Islet precursor cell (in vitro differentiated cells): ENCODE results near the gene NAV2.

Source experiments
- DNase-seq: peaks from one replicate; pipeline ENCODE4 v3.0.0-alpha.2; 2018

NAV2 gene

DNA sequence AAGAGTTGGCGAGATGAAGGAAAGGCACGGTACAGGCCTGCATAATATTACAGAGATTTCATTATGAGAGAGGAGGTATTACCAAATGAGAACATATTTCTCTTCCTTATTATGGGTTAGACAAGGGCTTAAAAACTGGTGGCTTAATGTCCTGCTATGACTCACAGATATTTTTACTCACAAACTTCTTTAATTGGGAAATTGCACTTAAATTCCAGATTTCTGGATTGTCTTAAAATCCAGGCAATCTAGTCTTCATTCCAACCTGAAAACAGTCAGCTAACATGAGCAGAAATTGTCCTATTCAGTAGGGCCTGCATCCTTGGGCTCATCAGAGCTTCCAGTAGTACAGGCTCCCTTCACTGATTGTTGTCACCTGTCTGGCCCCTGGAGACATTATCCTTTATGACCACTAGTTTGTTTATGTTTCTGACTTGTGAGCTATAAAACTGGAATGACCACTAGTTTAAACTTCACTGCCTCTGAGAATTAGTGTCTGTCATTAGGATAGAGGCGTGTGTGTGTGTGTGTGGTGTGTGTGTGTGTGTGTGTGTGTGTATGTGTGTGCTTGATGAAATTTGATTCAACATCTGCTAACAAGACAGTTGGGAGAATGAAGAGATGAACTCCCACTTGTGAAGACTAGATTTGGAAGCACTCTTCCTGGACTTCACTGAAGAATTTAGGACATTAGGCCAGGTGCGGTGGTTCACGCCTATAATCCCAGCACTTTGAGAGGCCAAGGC is 422.5 kb downstream of the NAV2 start:
- peak; percentile 43 for DNase-seq

DNA sequence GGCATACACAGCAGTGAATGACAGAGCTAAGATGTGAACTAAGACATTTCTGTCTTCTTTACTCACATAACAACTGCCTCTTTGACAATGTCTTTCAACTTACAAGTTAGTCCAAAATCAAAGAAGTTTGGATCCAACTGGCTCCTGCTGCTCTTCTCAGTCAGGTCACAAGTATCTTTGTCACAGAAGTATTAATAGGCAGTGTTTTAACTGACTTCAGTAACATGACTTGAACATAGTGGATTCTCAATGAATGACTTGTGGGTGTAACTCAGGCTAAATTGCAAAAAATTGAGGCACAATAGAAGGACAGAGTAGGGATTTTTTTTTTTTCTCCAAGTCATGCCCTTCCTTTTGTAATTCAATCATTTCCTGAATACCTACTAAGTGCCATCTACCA is 425.0 kb downstream of the NAV2 start:
- no peak for DNase-seq

DNA sequence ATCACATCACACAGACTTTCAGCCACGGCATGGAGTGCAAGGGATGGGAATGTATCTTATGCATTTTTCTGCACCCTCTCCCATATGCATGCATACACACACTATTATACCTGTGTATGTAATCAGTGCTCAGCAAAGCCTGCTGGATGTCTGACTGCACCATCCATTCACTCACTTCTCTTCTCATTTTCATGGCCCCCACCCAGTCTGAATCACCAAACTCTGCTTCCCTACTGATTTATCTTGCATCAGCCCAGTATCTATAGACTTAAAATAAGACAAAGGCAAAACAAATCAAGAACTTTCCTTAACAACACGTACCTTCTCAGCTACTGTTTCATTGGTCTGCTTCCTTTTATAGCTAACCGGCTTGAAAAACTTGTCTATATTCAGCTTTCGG is 426.1 kb downstream of the NAV2 start:
- DNase-seq: peak; percentile 29

DNA sequence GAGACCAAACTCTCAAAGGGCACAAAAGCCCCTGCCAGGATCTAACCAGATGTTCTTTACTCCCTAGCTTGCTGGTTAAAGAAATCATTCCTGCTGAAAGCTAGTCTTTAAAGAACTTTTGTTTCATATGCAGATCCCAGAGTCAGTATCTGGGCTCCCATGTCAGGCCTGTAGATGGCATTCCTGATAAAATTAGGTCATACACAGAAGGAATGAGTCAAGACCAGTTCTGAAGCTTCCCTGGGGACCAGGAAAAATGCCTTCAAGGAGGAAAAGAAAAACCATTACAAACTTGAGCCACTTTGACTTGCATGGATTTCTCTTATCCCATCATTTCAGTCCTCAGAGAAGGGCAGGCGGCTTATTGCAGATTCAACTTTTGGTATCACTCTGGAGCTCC is 441.7 kb downstream of the NAV2 start:
- peak; percentile 72 for DNase-seq

DNA sequence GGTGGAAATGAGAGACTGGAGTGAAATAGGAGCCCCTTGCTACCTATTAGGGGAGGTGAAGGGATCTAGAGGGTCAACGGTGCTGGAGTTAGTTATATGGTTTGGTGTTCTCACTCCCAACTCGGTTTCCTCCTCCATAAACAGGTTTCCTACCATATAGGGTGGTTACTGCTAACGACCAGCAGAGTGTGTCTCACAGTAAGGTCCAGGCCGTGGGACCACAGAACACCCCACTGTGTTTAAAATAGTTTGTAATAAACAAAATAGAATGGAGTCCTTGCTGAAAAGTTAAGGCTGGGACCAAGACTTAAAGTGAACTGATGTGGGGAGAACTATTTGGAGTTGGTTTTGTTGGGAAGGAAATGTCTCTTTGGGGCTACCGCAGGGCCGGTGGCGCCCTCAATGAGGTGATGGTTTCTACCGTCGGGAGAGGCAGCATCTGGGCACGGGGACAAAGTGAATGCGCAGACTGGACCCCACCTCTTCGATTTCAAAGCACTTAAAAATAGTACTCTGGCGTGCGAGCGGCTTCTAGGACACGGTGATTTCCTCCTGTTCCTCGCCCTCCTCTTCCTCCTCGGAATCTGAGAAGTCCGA is 443.1 kb downstream of the NAV2 start:
- DNase-seq: no peak

DNA sequence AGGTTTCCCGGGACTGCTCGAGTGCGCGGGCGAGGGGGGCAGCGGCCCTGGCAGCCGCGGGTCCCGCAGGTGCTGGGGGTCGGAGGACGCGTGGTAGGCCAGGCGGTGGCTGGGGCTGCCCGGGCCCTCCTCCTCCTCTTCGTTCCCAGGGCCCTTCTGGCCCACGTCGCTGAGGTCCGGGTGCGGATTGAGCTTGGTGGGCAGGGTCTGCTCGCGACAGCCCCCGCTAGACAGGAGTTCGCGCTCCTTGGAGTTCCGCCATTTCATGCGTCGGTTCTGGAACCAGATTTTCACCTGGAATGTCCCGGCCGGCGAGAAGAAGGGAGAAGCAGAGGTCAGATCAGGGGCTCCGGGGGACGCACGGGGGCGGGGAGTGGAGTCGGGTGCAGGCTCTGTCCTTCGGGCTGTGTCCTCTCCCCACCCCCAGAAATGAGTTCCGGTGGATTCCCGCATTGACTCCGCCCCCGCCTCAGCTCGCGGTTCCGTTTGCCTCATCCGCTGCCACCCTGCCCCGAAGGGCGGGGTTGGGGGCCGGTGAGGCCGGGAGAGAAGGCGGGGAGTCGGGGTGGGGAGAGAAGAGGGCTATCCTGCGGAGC is 443.7 kb downstream of the NAV2 start:
- peak; percentile 59 for DNase-seq

DNA sequence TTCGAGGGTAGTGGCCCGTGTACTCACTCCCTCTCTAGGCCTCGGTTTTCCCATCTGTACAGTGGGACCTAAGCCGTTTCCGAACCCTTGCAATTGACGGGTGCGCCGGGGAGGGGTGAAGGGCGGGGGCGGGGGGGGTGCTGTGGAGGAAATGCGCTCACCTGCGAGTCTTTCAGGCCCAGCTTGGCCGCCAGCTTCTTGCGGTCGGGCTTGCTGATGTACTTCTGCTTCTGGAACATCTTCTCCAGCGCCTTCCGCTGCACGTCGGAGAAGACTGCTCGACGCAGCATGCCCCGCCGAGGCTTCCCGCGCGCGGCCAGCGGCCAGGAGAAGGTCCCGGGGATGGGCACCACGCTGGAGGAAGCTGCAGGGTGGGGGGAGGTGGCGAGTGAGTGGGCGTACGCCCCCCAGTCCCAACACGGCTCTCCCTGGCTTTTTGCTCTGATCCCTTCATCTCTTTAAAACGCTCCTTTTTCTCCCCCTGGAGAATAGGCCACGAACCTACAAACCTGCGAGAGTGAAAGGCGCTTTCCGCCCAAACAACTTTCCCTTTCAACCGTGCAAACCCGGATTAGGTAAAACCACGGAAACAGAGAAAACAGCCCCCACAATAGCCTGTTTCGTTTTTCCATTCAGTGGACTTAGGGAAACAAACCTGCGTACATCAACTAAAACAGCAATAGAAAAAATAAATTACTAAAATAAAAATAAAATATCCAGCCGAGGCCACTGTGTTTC is 444.4 kb downstream of the NAV2 start:
- peak; percentile 63 for DNase-seq

DNA sequence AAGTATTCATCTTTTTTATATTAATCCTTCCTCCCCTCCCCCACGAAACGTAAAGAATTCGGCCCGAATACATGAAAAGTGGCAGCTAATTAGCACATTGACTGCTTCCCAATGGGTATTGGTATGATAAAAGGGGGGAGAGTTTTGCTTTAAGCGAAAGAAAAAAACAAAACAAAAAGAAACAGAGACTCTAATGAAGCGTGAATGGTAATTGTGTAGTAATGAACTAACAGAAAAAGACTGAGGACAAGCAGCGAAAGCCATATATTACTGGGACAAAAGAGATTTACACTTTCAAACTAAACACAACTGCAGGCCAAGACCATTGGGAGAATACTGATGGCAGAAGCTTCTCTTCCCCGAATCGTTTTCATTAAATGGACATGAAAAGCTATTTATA is 445.1 kb downstream of the NAV2 start:
- no peak for DNase-seq

DNA sequence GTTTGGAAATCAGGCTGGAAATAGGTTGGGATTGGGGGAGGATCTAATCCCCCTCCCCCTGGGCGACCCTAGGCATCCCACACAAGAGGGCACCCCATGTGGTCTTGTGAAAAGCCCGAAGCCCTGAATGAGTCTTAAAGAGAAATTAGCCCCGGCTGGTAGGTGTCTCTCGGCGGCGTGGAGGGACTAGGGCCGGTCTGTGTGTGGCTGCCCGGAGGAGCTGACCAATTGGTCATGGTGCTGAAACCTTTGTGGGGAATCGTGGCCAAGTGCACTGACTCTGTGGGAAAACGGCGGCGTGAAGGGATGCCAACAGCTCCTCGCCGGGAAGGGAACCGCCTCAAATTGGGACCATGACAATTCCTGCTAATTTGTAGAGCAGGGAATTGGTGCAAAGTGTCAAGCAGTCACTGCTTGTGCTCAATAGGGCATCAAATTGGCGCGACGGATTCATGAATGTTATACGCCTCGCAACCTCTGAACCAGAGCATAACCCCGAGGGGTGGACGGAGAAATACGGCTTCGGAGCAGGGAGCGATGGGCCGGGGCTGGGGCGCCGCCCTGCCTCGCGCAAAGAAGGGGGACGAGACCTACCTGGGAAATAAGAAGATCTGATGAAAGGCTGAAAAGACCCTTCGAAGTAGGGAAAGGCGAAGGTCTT is 446.1 kb downstream of the NAV2 start:
- peak; percentile 90 for DNase-seq

DNA sequence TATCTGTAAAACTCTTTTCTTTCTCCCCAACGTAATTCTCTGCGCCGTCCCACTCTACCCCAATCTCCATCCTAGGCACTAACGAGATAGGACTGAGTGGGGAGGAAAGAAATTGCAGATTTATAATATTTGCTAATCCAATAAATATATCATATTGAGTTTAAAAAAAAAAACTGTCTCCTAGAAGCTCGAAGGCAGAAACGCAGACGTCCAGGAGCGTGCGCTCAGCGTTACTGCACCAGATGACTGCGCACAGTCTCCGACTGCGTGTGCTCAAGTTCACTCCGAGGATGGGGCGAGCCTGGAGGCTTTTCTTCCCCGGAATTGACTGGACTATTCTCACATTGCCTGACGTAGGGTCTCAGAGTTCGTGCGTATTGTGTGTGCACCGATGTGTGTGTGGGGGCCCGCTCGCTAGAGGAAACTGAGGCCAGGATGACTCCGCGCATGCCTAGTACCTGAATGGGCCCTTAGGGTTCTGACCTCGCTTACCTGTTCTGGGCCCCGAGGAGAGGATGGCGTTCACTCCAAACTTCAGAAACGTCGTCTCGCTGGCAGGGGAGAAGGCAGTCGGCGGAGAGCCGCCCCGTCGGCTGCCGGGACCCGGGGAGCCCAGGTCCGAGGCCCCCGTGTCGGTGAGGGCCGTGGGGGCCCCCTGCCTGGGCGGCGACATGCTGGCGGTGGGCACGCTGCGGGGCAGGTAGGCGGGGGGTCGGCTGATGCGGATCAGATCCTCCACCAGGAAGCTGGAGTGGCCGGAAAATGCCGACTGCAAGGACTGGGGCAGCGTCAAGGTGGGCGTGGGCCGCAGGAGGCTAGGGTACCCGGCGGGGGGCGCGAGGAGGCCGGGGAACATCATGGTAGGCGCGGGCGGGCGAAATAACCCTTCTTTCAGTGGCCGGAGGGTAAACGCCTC is 447.1 kb downstream of the NAV2 start:
- no peak for DNase-seq

DNA sequence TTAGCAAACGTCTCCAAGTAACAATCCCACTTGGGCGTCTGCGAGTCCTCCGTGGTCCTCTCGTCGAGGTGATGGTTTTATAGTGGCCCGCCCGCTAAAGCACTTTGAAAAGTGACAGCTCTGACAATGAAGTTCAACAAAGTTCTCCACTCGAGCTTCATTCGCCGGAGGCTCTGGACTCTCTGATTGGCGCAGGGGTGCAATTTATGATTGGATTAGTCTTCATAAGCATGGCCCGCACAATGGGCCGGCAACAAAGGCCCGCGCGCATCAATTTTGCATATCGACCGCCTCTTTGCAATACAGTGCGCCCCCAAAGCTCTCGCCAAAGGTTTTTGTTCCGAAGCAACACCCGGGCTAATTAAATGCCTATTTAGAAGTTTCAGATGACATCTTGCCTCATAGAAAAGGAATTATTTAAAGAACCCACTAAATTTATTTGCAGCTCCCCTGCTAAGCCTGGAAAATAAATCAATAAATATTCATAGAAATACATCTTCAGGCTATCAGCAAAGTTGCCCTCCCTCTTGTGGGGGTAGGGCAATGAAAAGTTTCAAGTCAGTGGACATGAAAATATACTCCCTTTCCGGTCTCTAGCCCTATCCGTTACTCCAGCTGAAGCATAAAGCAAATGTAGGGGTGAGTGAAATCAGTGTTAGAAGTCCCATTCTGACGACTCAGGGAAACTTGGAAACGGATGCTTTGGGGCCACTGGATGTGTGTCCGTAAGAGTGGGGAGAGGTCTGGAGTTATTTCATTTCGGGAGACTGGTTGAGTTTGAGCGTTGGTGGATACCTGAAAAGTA is 448.0 kb downstream of the NAV2 start, which contains the start of gene DBX1:
TSS of gene DBX1 (minus strand) at position 51 of the 805 bp plus-strand sequence. CDS start 151 bp downstream, outside the sequence.
- no peak for DNase-seq

DNA sequence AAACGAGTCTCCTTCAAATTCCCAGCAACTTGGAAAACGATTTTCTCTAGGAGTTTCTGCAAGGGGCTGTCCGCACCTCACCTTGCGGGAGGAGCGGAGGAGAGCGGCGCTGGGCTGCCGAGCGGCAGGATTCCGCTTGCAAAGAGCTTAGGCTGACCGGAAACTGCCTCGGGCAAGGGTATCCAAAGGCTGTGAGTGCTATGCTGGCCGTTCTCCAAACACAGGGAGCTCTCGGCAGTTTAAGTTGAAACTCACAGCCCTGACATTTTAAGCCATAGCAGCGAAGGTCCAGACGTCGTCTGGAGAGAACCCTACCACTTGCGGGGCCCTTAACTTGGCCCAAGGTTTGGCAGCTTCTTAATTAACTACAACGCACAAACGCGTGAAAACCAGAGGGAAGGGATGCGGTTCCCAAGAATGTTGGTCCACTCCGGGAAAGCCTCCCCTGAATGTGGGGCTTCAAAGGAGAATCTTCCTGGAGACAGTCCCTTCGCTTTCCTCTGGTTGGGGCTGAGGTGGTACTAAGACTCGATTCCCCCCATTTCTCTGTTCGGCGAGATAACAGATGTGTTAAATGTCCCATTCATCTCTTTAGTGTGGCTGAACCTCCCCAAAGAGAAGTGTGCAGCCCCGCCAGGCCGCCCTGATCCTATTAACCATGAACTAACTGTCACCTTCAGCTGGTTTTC is 448.7 kb downstream of the NAV2 start:
- peak; percentile 89 for DNase-seq

DNA sequence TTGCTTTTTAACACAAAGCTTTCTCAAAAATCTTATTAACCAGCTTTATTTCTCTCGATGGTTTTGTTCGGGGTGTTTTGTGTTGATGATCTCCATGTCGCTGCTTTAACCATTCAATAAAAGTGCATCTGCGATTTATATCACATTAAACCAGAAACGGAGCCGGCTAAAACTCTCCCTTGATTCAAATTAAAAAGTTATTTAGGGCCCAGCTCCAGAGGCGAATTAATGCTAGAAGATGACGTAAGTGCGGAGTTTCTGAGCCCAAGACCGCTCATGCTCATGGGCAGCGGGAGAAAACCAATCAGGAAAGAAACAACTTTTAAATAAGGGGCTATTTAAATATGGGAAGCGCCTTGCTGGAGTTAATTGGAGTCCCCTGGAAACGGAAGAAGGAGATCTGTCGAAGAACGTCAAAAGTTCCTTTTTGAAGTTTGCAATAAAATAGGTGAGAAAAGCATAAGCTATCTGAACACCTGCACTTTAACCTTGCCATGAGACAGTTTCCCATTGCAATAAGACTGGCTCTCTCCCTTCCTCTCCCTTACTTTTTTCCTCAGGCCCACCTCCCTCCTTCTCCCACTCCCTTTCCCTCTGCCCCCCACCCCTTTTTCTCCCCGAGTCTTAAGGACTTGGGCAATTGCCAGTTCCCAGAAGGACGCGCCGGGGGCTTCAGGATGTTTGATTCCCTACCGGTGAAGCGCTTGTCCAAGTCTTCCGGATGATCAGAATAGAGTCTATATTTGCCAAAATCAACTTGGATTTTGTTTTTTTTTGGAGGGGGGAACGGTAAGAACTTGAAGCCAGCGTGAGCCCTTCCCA is 449.5 kb downstream of the NAV2 start:
- DNase-seq: no peak

DNA sequence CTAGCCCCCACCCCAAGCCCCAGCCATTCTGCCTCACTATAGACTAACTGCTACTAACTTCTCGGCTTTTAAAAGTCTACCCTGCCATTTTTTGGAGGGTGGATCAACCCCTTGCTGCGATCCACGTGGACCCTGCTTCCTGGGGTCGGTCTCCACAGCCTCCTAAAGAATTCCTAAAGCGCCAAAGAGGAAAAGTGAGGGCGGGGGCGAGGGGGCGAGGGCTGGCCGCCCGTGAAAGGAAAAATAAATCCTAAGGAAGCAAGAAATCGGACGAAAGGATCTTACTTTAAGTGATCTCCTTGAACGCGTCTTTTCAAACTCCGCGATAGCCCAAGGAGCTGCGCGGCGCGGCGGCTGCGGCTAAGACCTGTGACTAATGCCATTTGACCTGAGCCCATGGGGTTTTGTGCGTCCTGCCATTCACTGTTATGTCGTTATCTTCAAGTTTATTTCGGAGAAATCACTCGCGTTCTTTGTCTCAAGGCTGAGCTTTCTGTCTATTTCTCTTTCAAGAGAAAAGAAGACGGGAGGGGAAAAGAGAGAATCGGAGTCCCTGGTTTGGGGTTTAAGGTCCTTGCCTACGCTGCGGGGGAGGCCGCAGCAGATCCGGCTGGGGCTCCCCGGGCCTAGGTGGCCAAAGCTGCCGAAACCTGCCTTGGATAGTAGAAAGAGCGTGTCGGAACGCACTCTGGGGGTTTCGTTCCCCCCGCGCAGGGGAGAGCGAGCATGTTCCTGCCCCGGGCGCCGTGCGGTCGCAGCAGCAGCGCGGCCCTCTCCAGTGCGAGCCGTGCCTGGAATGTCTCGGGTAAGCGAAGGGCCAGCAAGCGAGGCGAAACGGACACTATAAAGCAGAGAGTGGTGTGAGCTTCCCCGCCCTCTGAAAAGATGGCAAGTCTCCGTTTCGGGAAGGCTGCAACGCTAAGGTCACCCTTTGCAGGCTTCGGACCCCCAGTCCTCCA is 450.5 kb downstream of the NAV2 start:
- peak; percentile 88 for DNase-seq

DNA sequence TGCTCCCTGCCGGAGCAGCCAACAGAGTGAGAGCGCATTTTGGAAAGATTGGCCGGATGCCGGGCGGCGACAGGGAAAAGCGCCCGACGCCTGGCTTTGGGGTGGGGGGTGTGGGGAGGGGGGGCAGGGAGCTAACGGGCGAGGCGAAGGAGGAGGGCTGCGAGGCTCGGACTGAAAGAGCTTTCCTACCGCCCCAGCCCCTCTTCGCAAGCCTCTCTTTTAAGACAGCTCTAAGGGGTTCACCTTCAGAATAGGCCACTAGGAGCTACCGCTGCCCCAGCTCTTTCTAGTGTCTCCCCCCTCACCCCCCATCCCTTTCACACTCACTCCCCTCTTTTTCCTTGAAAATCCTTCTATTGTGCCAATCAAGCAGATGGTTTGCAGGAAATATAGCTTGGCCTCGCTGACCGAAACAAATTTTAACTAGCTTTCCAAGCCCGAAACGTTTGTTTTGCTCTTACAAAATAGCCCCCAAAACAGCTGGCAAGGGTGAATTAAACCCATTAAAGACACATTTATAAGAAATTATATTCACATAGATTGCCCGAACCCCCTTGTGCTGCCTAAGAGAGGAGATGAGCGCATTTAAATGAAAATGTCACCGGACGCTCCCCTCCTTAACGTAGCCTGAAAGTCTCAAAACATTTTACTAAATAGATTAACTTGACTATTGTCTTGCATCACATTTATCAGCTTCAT is 451.3 kb downstream of the NAV2 start:
- no peak for DNase-seq
